Gastrocnemius medialis (tissue), 4 donors: Measurements from ENCODE around the gene CCIN.

Experiments
- CTCF ChIP-seq, 5 experiments: fragments of 450-650 bp in 3 of 5; fragments of 200-600 bp in 2 of 5; sonication (generic) in 2 of 5; IDR thresholded peaks in 4 of 5; conservative IDR thresholded peaks in 1 of 5; 1 replicate in 4 of 5; 2 replicates in 1 of 5; pipeline ENCODE4 v1.5.1; 2016 to 2019; ENCODE audit warnings: antibody characterized with exemption in 5 of 5, mild to moderate bottlenecking in 3 of 5, moderate library complexity in 3 of 5
- POLR2A ChIP-seq, 2 donors: fragments of 450-650 bp; IDR thresholded peaks; one replicate each; pipeline ENCODE4 v1.6.1; 2017; ENCODE audit warnings: antibody characterized with exemption in 2 of 2, mild to moderate bottlenecking in 2 of 2, moderate library complexity in 2 of 2

GRCh38 chr9:36143245-36143641 lies 25.9 kb upstream of the CCIN start:
- TF ChIP-seq POLR2A (IDR thresholded peaks at IDR 0.05), result no peak
- TF ChIP-seq CTCF (IDR thresholded peaks at IDR 0.05 in 4 of 5, conservative IDR thresholded peaks at IDR 0.05 in 1 of 5), result no peak
